Ammon's horn (tissue), 1 donor: Measurements from ENCODE around the gene VWA5B1.
"Not testable (repeated sequence)": the region's sequence is repeated elsewhere in the genome, so short reads cannot be mapped to it uniquely, and the experiment has no call there.

Experiments used
- DNase-seq: peaks from one replicate; pipeline ENCODE4 v3.0.0-alpha.2; 2016; ENCODE audit warnings: low spot score

The VWA5B1 gene

DNA sequence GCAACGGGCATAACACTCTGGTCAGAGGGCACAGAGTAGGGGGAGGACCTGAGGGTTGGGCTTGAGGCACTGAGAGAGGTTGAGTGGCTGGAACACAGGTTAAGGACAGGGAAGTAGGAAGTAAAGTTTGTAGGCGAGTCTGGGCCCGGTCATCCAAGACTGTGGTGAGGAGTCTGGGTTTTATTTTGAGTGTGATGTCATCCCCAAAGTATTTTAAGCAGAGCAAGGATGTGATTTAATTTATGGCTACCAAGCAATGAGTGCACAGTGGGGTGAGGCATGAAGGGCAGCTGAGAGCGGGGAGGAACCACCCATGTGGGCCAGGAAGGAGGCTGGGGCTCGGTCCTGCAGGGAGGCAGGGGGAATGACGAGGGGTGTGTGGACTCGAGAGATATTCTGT, 11.2 kb upstream of the VWA5B1 start:
- DNase-seq, result no peak

DNA sequence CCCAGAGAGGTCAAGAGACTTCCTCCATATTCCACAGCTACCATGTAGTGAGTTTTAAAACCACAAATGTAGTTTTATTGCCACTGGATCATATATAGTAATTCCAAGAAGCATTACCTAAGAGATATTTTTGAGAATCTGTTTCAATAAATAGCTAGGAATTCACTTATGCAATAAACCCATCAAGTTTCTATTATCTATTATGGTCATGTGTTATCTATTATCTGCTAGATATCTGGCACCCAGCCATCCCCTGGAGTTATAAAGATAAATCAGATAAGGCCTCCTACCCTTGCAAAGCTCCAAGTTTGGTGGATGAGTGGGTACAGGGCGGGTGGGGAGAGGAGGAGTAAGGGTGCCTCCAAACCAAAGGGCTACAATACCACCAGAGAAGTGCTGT, 10.3 kb upstream of the VWA5B1 start:
- no peak for DNase-seq

DNA sequence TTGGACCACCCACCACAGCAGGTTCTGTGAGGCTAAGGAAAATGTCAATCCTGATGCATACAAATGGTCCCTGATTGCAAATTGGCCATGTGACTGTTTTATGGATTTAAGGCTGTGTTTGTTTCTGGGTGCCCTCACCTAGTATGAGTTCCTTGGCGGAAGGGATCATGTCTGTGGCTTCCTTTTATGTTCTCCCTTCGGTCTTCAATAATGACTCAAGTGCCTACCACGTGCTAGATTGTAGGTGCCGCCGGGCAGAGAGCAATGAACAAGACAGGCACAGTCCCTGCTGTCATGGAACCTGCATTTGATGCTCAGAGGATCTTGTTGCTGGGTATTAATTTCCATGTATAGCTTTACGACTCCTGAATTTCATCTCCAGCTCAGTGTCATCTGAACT, 9.8 kb upstream of the VWA5B1 start:
- no peak for DNase-seq

DNA sequence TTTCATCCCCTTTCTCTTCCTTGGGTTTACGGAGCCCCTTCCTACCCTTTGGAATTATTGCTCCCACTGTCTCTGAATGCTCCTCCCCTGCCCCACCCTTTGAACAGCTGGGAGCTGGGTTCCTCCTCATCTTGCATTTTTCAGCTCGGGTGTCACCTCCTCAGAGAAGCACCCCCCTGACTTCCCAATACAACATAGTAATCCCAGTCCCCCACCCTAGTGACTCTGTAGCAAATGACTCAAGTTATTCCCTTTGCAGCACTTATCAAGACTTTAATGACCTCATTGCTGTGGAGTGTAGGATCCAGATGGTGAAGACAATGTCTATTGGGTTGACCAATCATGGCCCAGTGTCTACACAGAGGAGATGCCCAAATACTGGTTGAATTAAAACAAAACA, 8.9 kb upstream of the VWA5B1 start:
- no peak for DNase-seq

DNA sequence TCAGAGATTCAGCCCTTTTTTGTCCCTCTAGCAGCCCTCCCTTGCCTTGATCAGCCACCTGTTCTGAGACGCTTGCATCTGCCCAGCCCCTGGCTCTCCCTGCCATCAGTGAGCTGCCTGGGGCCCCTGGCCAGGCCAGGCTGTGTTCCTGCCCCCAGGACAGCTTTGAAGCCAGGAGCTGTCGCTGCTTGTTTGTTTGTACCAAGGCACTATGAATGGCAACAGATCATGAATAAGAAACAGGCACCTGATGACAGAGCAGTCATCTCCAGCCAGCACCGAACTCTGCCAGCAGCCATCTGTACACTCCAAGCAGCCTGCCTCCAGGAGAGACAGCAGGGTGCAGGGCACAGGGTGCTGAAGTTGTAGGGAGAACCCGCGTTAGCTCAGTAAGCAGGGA, 8.1 kb upstream of the VWA5B1 start:
- DNase-seq, result peak; percentile 36

DNA sequence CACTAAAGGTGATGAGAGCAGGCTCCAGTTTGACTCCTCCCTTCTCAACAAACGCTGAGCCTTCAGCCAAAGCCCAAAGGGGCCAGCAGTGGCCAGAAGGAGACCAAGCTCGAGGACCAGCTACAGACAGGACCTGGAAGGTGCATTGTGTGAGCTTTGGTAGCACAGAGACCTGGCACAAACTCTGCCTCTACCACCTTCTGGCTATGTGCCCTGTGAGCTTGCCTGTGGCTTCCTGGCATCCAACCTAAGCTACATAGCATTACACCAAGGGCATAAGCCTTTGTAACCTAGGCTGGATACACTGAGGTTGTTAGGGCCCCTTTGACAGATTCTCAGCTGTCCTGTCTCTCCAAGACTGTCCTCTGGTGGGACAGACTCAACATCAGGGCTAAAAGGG, 6.6 kb upstream of the VWA5B1 start:
- no peak for DNase-seq

DNA sequence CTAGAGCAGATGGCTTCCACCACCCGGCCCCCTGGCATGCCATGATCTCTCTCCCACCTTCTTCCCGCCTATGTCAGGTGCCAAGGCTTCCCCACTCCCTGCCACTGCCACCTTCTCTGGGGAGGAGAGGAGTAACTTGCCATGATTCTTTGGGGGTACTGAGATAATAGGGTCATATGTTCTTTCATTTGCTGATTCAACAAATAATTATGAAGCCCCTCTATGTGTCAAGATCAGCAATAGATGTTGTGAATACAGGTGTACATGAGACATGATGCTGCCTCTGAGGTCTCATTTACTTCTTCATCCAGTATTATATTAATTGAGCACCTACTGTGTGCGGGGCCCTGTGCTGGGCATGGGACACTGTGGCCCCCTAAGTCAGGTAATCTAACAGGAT, 6.0 kb upstream of the VWA5B1 start:
- no peak for DNase-seq

DNA sequence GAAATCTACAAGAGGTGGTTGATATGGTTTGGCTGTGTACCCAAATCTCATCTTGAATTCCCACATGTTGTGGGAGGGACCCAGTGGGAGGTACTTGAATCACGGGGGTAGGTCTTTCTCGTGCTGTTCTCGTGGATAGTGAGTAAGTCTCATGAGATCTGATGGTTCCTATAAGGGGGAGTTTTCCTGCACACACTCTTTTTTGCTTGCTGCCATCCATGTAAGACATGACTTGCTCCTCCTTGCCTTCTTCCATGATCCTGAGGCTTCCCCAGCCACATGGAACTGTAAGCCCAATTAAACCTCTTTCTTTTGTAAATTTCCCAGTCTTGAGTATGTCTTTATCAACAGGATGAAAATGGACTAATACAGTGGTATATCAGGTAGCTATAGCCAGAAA, 5.2 kb upstream of the VWA5B1 start:
- no peak for DNase-seq

DNA sequence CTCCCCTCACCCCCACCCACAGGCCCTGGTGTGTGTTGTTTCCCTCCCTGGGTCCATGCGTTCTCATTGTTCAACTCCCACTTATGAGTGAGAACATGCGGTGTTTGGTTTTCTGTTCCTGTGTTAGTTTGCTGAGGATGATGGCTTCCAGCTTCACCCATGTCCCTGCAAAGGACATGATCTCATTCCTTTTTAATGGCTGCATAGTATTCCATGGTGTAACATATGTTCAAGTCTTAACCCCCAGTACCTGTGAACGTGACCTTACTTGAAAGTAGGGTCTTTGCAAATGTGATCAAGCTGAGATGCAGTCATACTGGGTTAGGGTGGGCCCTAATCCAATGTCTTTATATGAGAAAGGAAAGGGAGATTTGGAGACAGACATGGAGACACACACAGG, 3.0 kb upstream of the VWA5B1 start:
- not testable (repeated sequence) for DNase-seq

DNA sequence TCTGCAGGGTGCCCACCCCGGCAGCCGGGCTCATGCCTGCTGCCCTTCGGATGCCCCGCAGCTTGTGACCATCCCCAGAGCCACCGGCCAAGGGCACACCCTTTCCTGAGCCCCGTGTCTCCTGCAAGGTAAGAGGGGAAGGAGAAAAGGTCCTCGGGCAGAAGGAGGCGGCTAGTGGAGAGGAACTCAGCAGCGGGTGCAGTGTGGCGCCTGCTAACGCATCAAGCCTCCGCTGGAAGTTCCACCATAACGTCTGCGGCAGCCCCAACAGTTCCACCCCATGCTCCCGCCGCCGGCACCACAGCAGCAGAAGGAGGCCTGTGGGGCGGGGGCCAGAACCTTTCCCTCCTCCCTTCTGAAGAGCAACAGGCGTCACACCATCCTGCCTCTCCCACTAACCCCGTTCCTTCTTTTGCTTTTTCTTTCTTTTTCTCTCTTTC, 990 bp downstream of the VWA5B1 start:
- peak; percentile 15 for DNase-seq

DNA sequence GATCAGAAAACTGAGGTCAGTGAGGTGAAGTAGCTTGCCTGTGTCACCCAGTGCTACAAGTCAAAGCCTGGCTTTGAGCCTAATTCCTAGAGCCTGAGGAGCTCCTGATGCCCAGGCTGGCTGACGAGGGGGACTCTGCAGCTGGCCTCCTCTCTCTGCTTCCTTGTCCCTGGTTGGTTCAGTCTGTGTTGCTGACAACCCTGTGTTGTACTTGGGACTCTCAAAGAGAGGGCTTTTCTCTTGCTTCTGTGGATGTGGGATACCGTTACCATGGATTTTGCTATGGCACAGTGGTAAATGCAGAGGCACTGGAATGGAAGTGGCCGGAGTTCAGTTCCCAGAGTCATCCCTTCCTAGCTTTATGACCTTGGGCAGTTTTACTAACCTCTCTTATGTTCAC, 8.0 kb downstream of the VWA5B1 start:
- DNase-seq, result peak; percentile 14

DNA sequence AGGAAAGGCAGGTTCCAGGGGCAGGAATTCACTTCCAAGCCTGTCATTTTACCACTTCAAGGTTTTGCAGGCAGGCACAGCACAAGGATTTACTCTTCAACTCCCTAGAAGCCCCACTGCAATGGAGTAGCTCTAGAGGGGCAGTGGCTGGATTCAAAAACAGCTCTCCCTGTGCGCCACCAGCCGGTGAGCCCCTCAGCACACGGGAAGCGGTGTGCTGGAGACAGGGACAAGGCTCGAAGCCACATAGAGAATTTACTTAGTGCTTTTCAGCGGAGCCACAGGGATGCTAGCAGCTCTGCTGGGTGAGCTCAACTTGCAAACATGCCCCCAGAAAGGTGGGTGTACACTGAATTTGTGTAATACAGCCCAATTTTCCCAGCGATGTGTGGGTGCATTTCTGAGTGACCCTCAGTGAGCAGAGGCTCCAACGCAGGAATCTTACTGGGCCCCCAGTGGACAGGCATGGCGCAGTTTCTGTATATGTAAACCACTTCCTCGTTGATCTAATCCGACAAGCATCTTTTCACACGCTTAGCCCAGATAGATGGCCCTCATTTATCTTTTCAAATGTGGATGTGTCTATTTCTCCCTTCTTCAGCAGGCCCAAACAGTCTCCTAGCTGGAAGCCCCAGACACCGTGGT, 10.9 kb downstream of the VWA5B1 start:
- no peak for DNase-seq

DNA sequence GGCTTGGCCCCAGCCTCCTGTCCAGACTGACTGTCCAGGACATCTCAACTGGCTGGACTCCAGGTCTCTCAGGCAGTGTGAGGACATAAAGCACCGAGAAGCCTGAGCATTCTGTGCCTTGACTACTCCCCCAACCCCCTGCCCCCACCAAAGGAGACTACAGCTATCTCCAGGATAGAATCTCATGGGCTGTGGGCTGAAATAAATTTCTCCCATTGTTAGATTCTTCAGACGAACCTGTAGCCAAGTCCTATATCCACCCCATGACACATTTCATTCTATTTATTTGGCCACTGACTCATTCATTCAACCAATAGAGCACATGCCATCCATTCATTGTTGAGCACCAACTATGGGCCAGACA, 11.4 kb downstream of the VWA5B1 start:
- no peak for DNase-seq

DNA sequence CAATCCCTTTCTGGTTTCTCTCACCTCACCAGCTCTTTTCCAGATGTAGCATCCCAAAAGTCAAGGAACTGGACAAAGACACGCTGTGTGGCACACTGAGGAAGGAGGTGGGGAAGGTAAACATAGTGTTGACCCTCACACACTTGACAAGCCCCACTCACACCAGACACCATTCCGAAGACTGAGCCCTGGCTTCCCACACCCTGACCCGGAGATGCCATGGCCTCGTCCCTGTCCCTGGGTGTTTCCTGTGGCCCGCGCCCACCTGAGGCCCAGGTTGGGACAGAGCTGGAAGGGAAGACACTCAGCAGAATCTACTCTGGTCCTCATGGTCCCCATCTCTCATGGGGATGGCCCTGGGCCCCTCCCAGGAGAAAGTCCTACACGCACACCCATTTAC, 16.4 kb downstream of the VWA5B1 start:
- DNase-seq, result no peak

DNA sequence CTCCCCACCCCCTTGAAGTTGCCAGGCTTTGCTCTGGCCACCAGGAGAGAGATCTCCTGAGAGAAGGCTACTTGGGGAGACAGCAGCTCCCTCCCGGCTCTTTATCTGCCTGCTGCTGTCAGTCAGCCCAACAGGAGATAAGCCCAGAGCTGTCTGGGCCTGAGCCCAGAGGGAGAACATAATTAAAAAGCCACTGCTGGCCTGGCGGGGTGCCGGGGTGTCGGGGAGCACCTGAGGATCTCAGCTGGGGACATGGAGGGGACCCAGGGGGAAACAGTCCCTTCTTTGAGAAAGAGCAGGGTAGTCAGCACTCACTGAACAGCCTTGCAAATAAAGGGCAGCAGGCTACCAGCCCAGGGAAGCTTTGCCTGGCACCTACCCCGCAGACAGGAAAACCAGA, 17.9 kb downstream of the VWA5B1 start:
- DNase-seq, result no peak

DNA sequence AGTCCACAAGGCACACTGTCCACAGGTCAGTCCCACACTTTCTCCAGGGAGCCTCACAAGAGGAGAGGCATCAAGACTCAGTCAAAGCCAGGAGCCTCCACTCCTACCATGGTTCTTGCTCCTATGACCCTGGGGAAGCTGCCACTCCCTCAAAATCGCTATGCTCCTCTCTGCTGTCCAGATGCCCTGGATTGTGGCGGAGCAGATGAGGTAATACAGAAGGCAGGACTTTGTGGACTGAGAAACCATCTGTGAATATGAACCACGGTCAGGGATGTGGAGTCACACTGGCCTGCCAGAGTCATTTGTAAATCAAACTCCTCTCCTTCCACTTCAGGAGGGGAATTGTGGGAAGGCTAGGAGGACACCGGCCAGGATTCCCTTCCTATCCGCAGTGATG, 20.6 kb downstream of the VWA5B1 start:
- no peak for DNase-seq

DNA sequence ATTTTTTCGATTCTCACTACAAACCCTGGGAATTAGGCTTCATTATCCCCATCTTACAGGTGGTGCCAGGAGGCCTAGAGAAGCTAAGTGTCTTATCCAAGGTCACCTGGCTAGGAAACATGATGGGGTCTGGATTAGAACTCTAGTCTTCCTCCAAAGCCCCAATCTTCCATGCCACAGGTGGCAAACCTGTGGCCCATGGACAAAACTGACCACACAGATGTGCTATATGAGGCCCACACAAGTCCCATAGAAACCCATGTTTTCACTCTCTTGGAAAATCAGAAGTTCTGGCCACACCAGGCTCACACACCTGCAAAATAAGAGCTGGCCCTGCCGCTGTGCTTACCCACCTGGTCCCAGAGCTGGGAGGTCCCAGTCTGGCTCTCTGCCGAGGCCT, 21.6 kb downstream of the VWA5B1 start:
- DNase-seq, result no peak

DNA sequence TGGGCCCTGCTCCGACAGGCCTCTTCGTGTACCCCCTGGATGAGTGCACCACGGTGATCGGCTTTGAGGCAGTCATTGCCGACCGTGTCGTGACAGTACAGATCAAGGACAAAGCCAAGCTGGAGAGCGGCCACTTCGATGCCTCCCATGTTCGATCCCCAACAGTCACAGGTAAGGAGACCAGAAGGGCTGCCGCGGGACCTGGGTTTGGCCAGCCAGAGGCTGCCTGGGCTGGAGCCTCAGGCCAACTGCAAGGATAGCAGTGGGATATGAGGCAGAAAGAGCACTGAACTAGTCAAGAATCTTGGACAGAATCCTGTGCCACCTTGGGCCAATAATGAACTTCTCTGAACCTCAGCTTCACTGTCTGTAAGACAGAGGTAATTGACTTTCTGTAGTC, 22.1 kb downstream of the VWA5B1 start:
- no peak for DNase-seq

DNA sequence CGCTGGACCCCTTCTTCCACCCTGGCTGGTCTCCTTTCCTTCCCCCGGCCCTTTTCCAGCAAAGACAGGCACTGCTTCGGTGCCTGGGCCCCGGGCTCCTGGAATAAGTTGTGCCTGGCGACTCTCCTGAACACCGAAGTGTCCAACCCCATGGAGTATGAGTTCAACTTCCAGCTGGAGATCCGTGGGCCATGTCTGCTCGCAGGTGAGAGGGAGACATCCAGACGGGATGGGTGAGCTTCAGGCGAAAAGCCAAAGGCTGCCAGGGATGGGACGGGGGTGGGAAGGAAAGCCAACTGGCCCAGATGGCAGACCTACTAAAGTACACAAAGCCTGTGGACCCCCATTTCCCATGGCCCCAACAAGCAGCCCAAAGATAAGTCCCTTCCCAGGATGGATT, 26.8 kb downstream of the VWA5B1 start:
- no peak for DNase-seq

DNA sequence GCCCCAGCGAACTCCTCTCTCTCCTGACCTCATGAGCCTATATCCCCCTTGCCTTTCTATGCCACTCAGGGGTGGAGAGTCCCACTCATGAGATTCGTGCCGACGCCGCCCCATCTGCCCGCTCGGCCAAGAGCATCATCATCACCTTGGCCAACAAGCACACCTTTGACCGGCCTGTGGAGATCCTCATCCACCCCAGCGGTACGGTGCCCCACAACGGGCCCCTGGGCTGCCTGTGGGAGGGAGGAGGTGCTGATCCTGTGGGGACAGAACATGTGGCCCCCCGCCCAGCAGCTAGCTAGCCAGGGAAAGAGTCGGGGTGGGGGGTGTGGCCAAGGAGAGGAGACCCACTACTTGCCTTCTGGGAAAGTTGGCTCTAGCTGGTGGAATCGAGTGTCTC, 27.8 kb downstream of the VWA5B1 start:
- DNase-seq, result no peak

DNA sequence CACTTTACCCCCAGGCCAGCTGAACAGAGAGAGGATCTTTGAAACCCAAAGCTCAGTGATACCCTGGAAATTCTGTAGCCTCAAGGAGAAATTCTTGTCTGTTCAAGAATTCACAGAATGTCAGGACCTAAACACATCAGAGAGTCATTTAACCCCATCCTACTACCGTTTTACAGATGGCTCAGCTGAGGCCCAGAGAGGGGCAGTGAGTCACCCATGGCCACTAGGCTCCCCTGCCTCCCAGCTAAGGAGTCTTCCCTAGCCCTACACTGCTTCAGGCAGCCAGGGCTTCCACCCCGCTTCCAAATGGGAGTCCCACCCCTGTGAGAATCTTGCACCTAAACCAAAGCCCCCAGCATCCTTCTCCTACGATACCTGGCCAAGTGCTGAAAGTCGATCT, 28.3 kb downstream of the VWA5B1 start:
- DNase-seq, result no peak

DNA sequence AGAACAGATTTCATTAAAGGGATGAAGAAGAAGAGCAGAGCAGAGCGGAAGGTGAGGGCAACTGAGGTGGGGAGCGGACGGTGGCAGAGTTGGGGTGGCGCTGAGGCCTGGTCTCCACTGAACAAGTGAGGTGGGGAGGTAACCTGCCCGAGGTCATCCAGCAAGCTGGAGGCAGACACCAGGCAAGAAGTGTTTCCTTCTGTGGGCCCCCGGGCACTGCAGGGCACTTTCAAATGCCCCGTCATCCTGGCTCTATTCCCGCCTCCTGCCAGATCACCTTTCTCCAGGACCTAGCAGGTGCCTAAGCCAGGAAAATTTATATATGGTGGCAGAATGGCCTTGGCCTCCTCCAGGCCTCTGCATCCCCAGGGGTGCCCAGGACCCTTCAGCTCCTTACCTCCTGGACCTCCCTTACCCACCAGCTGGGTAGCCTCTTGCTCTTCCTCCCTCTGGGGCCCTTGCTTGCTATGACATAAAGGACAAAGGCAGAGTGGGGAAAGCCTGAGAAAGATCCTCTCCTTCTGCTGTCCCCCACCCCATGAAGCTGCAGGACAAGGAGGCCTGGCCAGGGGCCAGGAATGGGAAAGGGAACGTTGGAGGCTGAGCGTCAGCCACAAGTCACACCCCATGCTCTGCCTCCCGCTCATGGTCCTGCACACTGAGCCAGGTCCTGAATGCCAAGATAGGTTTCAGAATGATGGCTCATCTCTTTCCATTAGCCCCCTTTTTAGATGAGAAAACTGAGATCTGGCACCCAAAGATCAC, 29.0 kb downstream of the VWA5B1 start:
- DNase-seq, result no peak

DNA sequence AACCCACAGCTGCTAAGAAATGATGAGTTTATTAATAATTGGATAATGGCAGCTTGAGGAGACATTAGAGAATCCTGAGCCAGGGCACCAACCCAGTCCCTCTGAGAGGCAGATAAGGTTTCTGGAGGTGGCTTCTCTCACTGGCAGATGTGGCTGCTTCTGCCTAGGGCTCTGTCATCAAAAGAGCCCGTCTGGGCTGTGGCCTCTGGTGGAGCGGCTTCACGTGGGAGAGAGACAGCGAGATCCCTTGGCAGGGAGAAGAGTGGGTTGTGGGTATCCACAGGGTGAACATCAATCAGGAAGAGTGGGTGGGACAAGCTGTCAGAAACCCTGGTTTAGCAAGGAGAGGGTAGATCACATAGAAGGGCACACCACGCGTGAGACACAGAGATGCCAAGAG, 30.0 kb downstream of the VWA5B1 start:
- no peak for DNase-seq

DNA sequence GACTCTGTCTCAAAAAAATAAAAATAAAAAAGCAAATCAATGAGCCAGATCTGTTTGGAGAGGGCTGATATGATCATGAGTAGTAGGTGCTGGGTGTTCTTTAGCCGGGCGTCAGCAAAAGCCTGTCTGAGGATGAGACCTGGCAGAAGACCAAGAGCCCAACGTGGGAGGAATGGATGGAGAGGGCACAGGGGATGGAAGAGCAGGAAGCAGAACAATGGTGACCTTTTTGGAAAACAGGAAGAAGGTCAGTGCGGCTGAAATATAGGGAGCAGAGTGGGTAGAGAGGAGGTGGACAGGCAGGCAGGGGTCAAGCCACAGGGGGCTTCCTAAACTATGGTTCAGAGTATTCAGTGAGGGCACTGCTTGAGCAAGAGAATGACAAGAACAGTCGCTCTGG, 30.9 kb downstream of the VWA5B1 start:
- no peak for DNase-seq
